Measurements from ENCODE around the gene SOX4.

SOX4 gene

GRCh38 chr6:21626756-21627155 lies 33.2 kb downstream of the SOX4 start:
- no peak for DNase-seq
- no peak for ATAC-seq
- no peaks in the 10 kb centered on the region for H3K9me3 Mint-ChIP-seq
- no peaks in the 10 kb centered on the region for H3K27me3 Mint-ChIP-seq
- no peak overlapping the region for H3K27ac Mint-ChIP-seq
- no peak overlapping the region for H3K4me3 Mint-ChIP-seq
- no peaks in the 10 kb centered on the region for H3K4me1 Mint-ChIP-seq

GRCh38 chr6:21628160-21628559 lies 34.6 kb downstream of the SOX4 start:
- Mint-ChIP-seq H3K27ac (no peak overlapping the region), H3K4me3 (no peak overlapping the region), H3K27me3 (no peaks in the 10 kb centered on the region), H3K9me3 (no peaks in the 10 kb centered on the region), H3K4me1 (no peaks in the 10 kb centered on the region)
- DNase-seq = no peak
- no peak for ATAC-seq

DNA sequence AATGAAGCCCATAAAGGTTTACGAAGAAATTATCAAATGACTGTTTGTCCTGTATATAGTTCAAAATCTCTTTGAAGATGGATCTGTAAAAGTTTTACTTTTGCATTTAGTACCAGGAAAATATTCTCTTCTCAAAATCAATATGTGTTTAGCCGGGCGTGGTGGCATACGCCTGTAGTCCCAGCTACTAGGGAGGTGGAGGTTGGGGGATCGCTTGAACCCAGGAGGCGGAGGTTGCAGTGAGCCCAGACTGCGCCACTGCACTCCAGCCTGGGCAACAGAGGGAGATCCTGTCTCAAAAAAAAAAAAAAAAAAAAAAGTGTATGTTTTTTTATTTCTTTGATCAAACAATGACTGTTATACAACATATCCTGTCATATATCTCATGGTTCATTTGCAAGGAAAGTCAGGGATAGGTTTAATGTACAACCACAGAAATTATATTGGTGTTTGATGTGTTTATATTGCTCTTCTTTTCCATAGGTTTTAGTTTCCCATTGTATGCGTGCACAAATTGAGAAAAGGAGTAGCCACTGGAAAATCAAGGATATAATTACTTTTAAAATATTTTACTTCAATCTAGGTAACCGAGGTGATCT lies 40.1 kb downstream of the SOX4 start:
- Mint-ChIP-seq H3K4me1 (no peaks in the 10 kb centered on the region), H3K9me3 (no peaks in the 10 kb centered on the region), H3K27ac (no peak overlapping the region), H3K27me3 (no peaks in the 10 kb centered on the region), H3K4me3 (no peak overlapping the region)
- DNase-seq (no peak), ATAC-seq (no peak)

- ATAC-seq = no peak
- no peaks in the 10 kb centered on the region for H3K27me3 Mint-ChIP-seq
- no peaks in the 10 kb centered on the region for H3K4me1 Mint-ChIP-seq
- no peak overlapping the region for H3K27ac Mint-ChIP-seq
- no peak for DNase-seq
- no peaks in the 10 kb centered on the region for H3K9me3 Mint-ChIP-seq
- H3K4me3 Mint-ChIP-seq = no peak overlapping the region
These were observed 41.0 kb downstream of the SOX4 start for GRCh38 chr6:21634582-21634981.

GRCh38 chr6:21636876-21637275 lies 43.3 kb downstream of the SOX4 start:
- Mint-ChIP-seq H3K27ac (no peak overlapping the region), H3K9me3 (no peaks in the 10 kb centered on the region), H3K4me3 (no peak overlapping the region), H3K27me3 (no peaks in the 10 kb centered on the region), H3K4me1 (no peaks in the 10 kb centered on the region)
- DNase-seq = no peak
- no peak for ATAC-seq

GRCh38 chr6:21639316-21639715 lies 45.8 kb downstream of the SOX4 start:
- H3K27ac Mint-ChIP-seq = peak overlapping the region in 1 of 2 donors; percentile 38
- ATAC-seq = no peak
- no peak for DNase-seq
- H3K27me3 Mint-ChIP-seq = no peaks in the 10 kb centered on the region
- no peak overlapping the region for H3K4me3 Mint-ChIP-seq
- H3K4me1 Mint-ChIP-seq = no peaks in the 10 kb centered on the region
- H3K9me3 Mint-ChIP-seq = no peaks in the 10 kb centered on the region

Measured in stimulated activated naive CD8-positive, alpha-beta T cell treated with anti-CD3 and anti-CD28 coated beads, Interleukin-15, amount 100 ng/mL, for 72 hours (primary cell).